Panc1 (cell line): Measurements from ENCODE around the gene KRTAP22-2. TPM values are rescaled to one million over a fixed set of nuclear protein-coding genes. Genes with fewer than 3 reads are reported as not detected.

Source experiments
- ATAC-seq: fragments of 200-7000 bp; cut with Tn5 transposase; 2 replicates; pipeline ENCODE4 v1.9.1; 2020; ENCODE audit warnings: mild to moderate bottlenecking, moderate library complexity
- BruUV-seq: library from RNA; stranded (reverse); fragments of 400-500 nt; replicated peaks from 2 replicates; lab custom pipeline; 2021; lab: Mats Ljungman, UMichigan
- CTCF ChIA-PET: fragments of 300-600 bp; sonication (Branson Sonifier 250); formaldehyde crosslinking; loops from one replicate; lab custom pipeline; 2022; ENCODE audit warnings: antibody characterized with exemption; lab: Charles Lee
- POLR2A ChIA-PET: fragments of 300-600 bp; sonication (Branson Sonifier 250); formaldehyde crosslinking; loops from one replicate; lab custom pipeline; 2022; ENCODE audit warnings: antibody characterized with exemption; lab: Charles Lee
- DNase-seq: peaks from one replicate; pipeline ENCODE4 v3.0.0-alpha.2; 2010; ENCODE audit warnings: low read depth, low spot score
- H3K27ac ChIP-seq: 2 replicates; pipeline ENCODE4 v1.5.1; 2011; ENCODE audit warnings: mild to moderate bottlenecking, low read length, inconsistent platforms
- H3K27me3 ChIP-seq: fragments of 200-500 bp; sonication (Bioruptor generic); 2 replicates; pipeline ENCODE4 v1.6.0; 2014; ENCODE audit warnings: low read length, inconsistent platforms; ENCODE audit not compliant: control insufficient read depth, insufficient read depth
- H3K36me3 ChIP-seq: fragments of 200-500 bp; sonication (Bioruptor generic); 2 replicates; pipeline ENCODE4 v1.5.1; 2014; ENCODE audit warnings: inconsistent platforms, mild to moderate bottlenecking, low read length, moderate library complexity; ENCODE audit not compliant: control insufficient read depth, insufficient read depth
- H3K4me1 ChIP-seq: 2 replicates; pipeline ENCODE4 v1.5.1; 2011; ENCODE audit warnings: inconsistent platforms, mild to moderate bottlenecking, low read length, moderate library complexity; ENCODE audit not compliant: control insufficient read depth, insufficient read depth
- H3K4me3 ChIP-seq, 2 experiments: 2 replicates each; pipeline ENCODE4 v1.5.1; 2011 to 2012; ENCODE audit warnings: low read depth in 2 of 2, low read length in 2 of 2, mild to moderate bottlenecking in 2 of 2, inconsistent platforms in 1 of 2, moderate library complexity in 1 of 2
- H3K9me3 ChIP-seq: fragments of 200-500 bp; sonication (Bioruptor generic); 2 replicates; pipeline ENCODE4 v1.5.1; 2014; ENCODE audit warnings: low read depth, mild to moderate bottlenecking, inconsistent platforms, low read length, moderate library complexity; ENCODE audit not compliant: control insufficient read depth, insufficient read depth
- CTCF ChIP-seq: fragments of 450-650 bp; IDR thresholded peaks from 2 replicates; pipeline ENCODE4 v1.5.1; 2017; ENCODE audit warnings: mild to moderate bottlenecking
- POLR2AphosphoS5 ChIP-seq: IDR thresholded peaks from 2 replicates; pipeline ENCODE4 v1.6.1; 2012; ENCODE audit warnings: mild to moderate bottlenecking, low read depth, low read length, moderate library complexity
- REST ChIP-seq, 2 experiments: IDR thresholded peaks; 2 replicates each; pipeline ENCODE4 v1.6.1; 2011 to 2012; ENCODE audit warnings: low read depth in 2 of 2, control low read depth in 1 of 2, low read length in 1 of 2, mild to moderate bottlenecking in 1 of 2, moderate library complexity in 1 of 2; ENCODE audit not compliant: insufficient read depth in 1 of 2
- SIN3A ChIP-seq: IDR thresholded peaks from 2 replicates; pipeline ENCODE4 v1.6.1; 2012; ENCODE audit warnings: low read depth, mild to moderate bottlenecking, low read length, moderate library complexity, borderline replicate concordance; ENCODE audit not compliant: insufficient read depth
- TCF7L2 ChIP-seq: IDR thresholded peaks from 2 replicates; pipeline ENCODE4 v1.6.1; 2011; ENCODE audit warnings: mild to moderate bottlenecking, low read depth, low read length, inconsistent platforms
- in situ Hi-C: cut with HindIII; loops from 2 replicates; pipeline ENCODE4 v1.10.0; 2016; ENCODE audit warnings: low sequenced_read_pairs, low pct_unique_long_range_greater_than_20kb
- intact Hi-C: fragments of 100-400 bp; cut with micrococcal nuclease; formaldehyde crosslinking; loops from one replicate; pipeline ENCODE4 v1.10.0; 2022; ENCODE audit not compliant: unreplicated experiment
- total RNA-seq: library from RNA; stranded (reverse); gene quantifications from one replicate; pipeline ENCODE4 v1.2.1, GENCODE V29; 2021; ENCODE audit not compliant: unreplicated experiment

Gene KRTAP22-2
- total RNA-seq, 1 experiment from 2014 or later = not detected

- BruUV-seq = no TSS peak
- no peaks in the 10 kb centered on the region for H3K36me3 ChIP-seq
- no peak for TF ChIP-seq TCF7L2
- TF ChIP-seq SIN3A = no peak
- H3K9me3 ChIP-seq = no peaks in the 10 kb centered on the region
- no peak for DNase-seq
- no peaks in the 10 kb centered on the region for H3K27me3 ChIP-seq
- H3K27ac ChIP-seq = no peak overlapping the region
- intact Hi-C loops = no loop called here
- in situ Hi-C loops = no loop called here
- no peaks in the 10 kb centered on the region for H3K4me1 ChIP-seq
- CTCF ChIA-PET = no interaction called here
- POLR2A ChIA-PET = no interaction called here
- H3K4me3 ChIP-seq = no peak overlapping the region
- no peak for ATAC-seq
These were observed 33.2 kb upstream of the KRTAP22-2 start for GRCh38 chr21:30623362-30623761.

GRCh38 chr21:30620522-30620921 lies 30.3 kb upstream of the KRTAP22-2 start, which contains the start of gene KRTAP20-4:
TSS of gene KRTAP20-4 (plus strand) at chr21:30620627.
- no peak within 1 kb of the TSS for H3K4me3 ChIP-seq
- ChIA-PET CTCF (no interaction called here), POLR2A (no interaction called here)
- in situ Hi-C loops (no loop called here), intact Hi-C loops (no loop called here)
- no peak for DNase-seq
- H3K36me3 ChIP-seq = no peaks in the 10 kb centered on the region
- no peaks in the 10 kb centered on the region for H3K4me1 ChIP-seq
- no peaks in the 10 kb centered on the region for H3K27me3 ChIP-seq
- H3K9me3 ChIP-seq = no peaks in the 10 kb centered on the region
- BruUV-seq = no TSS peak
- TF ChIP-seq REST (IDR thresholded peaks at IDR 0.05; ENCODE audit: insufficient read depth in 1 of 2, low read depth in 2 of 2, low read length in 1 of 2) = no peak
- no peak for TF ChIP-seq TCF7L2
- no peak for TF ChIP-seq CTCF
- no peak for TF ChIP-seq SIN3A
- no peak for TF ChIP-seq POLR2AphosphoS5
- ATAC-seq = no peak
- H3K27ac ChIP-seq = no peak within 1 kb of the TSS

GRCh38 chr21:30620080-30620479 lies 29.9 kb upstream of the KRTAP22-2 start:
- ATAC-seq (no peak), DNase-seq (no peak)
- no peaks in the 10 kb centered on the region for H3K27me3 ChIP-seq
- BruUV-seq = no TSS peak
- ChIA-PET CTCF (no interaction called here), POLR2A (no interaction called here)
- H3K36me3 ChIP-seq = no peaks in the 10 kb centered on the region
- in situ Hi-C loops (no loop called here), intact Hi-C loops (no loop called here)
- no peaks in the 10 kb centered on the region for H3K9me3 ChIP-seq
- no peaks in the 10 kb centered on the region for H3K4me1 ChIP-seq
- TF ChIP-seq SIN3A (no peak), CTCF (no peak), POLR2AphosphoS5 (no peak), TCF7L2 (no peak), REST (IDR thresholded peaks at IDR 0.05; ENCODE audit: insufficient read depth in 1 of 2, low read depth in 2 of 2, low read length in 1 of 2) (no peak)
- no peak overlapping the region for H3K27ac ChIP-seq
- H3K4me3 ChIP-seq = no peak overlapping the region
